HL-60 (cell line): Measurements from ENCODE around the gene PPP1R14C.

Source experiments
- CTCF ChIP-seq: IDR thresholded peaks from one replicate; pipeline ENCODE4 v1.5.1; 2011; ENCODE audit warnings: low read length, control low read depth, inconsistent platforms; ENCODE audit not compliant: insufficient read depth
- POLR2AphosphoS5 ChIP-seq: IDR thresholded peaks from 2 replicates; pipeline ENCODE4 v1.6.1; 2012; ENCODE audit warnings: low read depth
- REST ChIP-seq: IDR thresholded peaks from 2 replicates; pipeline ENCODE4 v1.6.1; 2012; ENCODE audit warnings: low read depth; ENCODE audit not compliant: insufficient replicate concordance

- no peak for TF ChIP-seq CTCF
- no peak for TF ChIP-seq POLR2AphosphoS5
- TF ChIP-seq REST, result no peak
Observed at GRCh38 chr6:150116200-150116800, 26.5 kb upstream of the PPP1R14C start.
